ENCODE data around the gene PLEKHA6. TPM values are rescaled to one million over a fixed set of nuclear protein-coding genes. Genes with fewer than 3 reads are reported as not detected.
A peak's percentile ranks its signal among the peaks of the same experiment; 100 is the strongest.

Gene PLEKHA6
- total RNA-seq, 4 donors from 2014 or later = 5.9 to 13.6 (median 8.4) TPM

DNA sequence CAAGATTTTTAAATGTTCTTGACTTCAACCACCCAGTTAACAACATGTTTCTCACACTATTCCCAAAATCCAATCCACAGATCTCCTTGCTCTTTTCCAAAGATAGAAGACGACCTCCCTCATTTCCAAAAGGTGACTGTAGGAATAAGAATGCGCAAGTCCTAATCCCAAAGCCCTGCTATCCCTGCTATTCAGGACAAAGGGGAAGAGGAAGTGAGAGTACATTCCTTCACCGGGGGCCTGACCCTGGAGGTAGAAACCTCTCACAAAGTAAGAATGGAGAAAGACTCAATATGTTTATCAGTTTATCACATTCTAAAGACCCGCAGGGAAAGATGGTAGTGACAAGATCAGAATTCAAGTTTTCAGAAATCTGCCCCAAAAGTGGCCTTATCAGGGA is 55.7 kb downstream of the PLEKHA6 start:
- Histone ChIP-seq H3K4me1 (peaks cover 0 to 7% of the 10 kb centered on the region in 2 donors), H3K9me3 (no peaks in the 10 kb centered on the region), H3K36me3 (no peaks in the 10 kb centered on the region), H3K4me3 (no peak overlapping the region), H3K27me3 (no peaks in the 10 kb centered on the region), H3K27ac (no peak overlapping the region)
- no peak for DNase-seq
- intact Hi-C loops (cut with DNase I; ENCODE audit: low total_unique reads) = no loop called here
- TF ChIP-seq, protein P1, sequence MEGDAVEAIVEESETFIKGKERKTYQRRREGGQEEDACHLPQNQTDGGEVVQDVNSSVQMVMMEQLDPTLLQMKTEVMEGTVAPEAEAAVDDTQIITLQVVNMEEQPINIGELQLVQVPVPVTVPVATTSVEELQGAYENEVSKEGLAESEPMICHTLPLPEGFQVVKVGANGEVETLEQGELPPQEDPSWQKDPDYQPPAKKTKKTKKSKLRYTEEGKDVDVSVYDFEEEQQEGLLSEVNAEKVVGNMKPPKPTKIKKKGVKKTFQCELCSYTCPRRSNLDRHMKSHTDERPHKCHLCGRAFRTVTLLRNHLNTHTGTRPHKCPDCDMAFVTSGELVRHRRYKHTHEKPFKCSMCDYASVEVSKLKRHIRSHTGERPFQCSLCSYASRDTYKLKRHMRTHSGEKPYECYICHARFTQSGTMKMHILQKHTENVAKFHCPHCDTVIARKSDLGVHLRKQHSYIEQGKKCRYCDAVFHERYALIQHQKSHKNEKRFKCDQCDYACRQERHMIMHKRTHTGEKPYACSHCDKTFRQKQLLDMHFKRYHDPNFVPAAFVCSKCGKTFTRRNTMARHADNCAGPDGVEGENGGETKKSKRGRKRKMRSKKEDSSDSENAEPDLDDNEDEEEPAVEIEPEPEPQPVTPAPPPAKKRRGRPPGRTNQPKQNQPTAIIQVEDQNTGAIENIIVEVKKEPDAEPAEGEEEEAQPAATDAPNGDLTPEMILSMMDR (IDR thresholded peaks at IDR 0.05) = no peak
- TF ChIP-seq POLR2A (IDR thresholded peaks at IDR 0.05) = no peak

DNA sequence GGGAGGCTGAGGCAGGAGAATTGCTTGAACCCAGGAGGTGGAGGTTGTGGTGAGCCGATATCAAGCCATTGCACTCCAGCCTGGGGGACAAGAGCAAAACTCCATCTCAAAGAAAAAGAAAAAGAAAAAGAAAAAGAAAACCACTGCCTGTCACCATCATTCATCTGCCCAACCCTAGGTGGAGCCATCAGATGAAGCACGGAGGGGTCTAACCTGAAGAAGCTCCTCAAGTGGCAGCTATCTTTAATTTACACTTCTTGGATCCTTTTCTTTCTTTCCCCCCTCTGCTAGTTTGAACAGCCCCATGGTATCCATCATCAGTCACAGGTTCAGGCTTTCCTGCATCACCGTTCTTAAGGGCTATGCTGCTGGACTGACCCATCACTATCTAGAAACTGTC is 57.0 kb downstream of the PLEKHA6 start:
- intact Hi-C loops (cut with DNase I; ENCODE audit: low total_unique reads) = no loop called here
- Histone ChIP-seq H3K4me1 (peaks cover 0 to 2% of the 10 kb centered on the region in 2 donors), H3K36me3 (no peaks in the 10 kb centered on the region), H3K27ac (no peak overlapping the region), H3K4me3 (no peak overlapping the region), H3K27me3 (no peaks in the 10 kb centered on the region), H3K9me3 (no peaks in the 10 kb centered on the region)
- TF ChIP-seq, protein P1 (IDR thresholded peaks at IDR 0.05) = no peak
- TF ChIP-seq POLR2A (IDR thresholded peaks at IDR 0.05) = no peak
- DNase-seq = no peak

DNA sequence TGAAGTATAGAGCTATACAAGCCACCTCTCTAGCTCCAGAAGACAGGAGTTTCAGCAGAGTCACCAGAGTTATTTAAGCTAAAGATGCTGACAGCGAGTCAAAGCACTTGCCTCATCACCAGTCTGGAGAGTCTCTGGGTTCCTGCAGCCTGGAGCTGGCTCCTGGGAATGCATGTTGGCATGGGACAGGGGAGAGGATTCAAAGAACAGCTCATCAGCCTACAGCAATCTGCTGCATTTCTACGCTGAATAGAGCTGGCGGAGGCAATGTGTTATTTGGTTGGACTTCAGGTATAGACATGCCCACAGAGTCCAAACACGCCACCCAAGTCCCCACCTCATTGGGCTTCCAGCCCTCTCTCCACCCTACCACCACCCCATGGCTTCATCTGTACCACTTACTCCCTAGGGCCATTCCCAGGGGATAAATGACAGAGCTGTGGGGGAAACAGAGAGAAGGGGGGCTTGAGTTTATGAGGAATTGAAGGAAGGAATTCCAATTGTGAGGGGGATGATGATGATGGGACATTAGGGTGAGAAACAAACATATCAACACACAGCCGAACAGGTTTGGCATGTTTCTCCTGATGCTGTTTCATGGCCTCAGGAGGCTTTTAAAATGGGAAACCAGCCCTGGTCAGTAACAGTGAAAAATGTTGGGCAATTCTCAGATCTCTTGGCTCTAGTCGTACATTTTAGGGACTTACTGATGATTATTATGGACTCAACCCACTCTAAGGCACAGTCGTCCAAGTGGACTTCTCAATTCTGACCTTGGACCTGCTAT is 58.4 kb downstream of the PLEKHA6 start:
- DNase-seq = no peak
- Histone ChIP-seq H3K4me3 (no peak overlapping the region), H3K27me3 (no peaks in the 10 kb centered on the region), H3K9me3 (no peaks in the 10 kb centered on the region), H3K27ac (no peak overlapping the region), H3K4me1 (peaks cover 0 to 2% of the 10 kb centered on the region in 2 donors), H3K36me3 (no peaks in the 10 kb centered on the region)
- intact Hi-C loops (cut with DNase I; ENCODE audit: low total_unique reads) = no loop called here
- TF ChIP-seq, protein P1 (IDR thresholded peaks at IDR 0.05) = no peak
- TF ChIP-seq POLR2A (IDR thresholded peaks at IDR 0.05) = no peak

DNA sequence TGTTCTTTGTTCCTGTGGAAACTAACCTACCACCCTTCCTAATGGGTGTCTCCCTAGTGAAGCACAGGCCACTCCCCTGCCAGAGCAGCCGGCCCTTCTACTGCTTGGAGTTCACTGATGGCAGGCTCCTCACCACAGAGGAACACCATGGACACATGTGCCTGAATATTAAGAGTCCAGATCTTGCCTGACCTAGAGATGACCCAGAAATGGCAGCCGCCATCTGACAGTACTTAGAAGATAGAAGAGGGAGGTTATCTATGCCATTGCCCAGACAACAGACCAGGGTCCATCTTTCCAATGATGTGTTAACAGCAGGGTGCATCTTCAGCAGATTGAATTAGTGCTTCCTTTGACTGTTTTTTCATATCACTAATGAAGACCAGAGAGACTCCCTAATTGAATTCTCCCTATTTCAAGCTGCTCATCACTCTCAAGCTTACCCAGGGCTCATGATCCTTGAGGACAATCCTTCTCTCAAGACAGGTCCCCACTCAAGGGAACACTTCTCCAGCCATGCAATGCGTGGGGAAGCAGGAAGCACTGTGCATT is 59.8 kb downstream of the PLEKHA6 start:
- Histone ChIP-seq H3K4me1 (peaks cover 7 to 12% of the 10 kb centered on the region in 2 donors), H3K4me3 (no peak overlapping the region), H3K9me3 (no peaks in the 10 kb centered on the region), H3K36me3 (no peaks in the 10 kb centered on the region), H3K27me3 (no peaks in the 10 kb centered on the region), H3K27ac (no peak overlapping the region)
- DNase-seq = no peak
- intact Hi-C loops (cut with DNase I; ENCODE audit: low total_unique reads) = no loop called here
- no peak for TF ChIP-seq POLR2A (IDR thresholded peaks at IDR 0.05)
- TF ChIP-seq, protein P1 (IDR thresholded peaks at IDR 0.05) = no peak

DNA sequence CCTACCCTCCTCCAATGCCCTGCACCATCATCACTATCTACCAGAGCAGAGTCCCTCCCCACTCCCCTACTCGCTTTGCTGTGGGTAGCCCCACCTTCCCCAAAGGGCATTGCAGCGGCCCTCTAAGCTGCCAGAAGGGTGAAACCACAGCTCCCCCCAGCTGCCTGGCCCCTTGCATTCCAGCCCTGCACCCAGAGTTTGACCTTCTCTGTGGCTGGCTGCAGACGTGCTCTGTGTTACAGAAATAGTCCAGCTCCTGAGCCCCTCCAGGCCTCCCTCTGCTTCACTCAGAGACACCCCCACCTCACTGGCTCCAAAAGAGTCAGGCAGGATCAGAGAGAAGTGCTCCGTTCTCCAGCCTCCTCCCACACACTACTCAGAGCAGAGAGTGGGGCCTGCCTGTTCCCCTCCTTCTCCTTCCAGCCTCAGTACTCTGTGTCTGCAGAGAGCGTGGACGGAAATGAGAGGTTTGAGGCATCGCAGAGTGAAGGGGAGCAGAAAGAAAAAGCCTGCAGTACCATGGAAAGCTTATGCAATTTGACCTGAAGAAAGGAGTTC is 63.2 kb downstream of the PLEKHA6 start:
- Histone ChIP-seq H3K4me3 (no peak overlapping the region), H3K36me3 (no peaks in the 10 kb centered on the region), H3K4me1 (peaks cover 7 to 12% of the 10 kb centered on the region in 2 donors), H3K27ac (peak overlapping the region; percentile 76 to 77), H3K9me3 (no peaks in the 10 kb centered on the region), H3K27me3 (no peaks in the 10 kb centered on the region)
- DNase-seq = peak; percentile 46 to 61
- intact Hi-C loops (cut with DNase I; ENCODE audit: low total_unique reads) = no loop called here
- no peak for TF ChIP-seq POLR2A (IDR thresholded peaks at IDR 0.05)
- TF ChIP-seq, protein P1 (IDR thresholded peaks at IDR 0.05) = no peak
